AG10803 (cell line): ENCODE results near the gene RSPH4A.

Experiments used
- DNase-seq: peaks from one replicate; pipeline ENCODE4 v3.0.0; 2010; ENCODE audit warnings: low read depth
- H3K4me3 ChIP-seq: 2 replicates; pipeline ENCODE4 v1.5.1; 2011; ENCODE audit warnings: mild to moderate bottlenecking, low read length, control low read depth
- TF ChIP-seq, protein P1 (sequence below): conservative IDR thresholded peaks from 2 replicates; pipeline ENCODE4 v1.5.1; 2011; ENCODE audit warnings: mild to moderate bottlenecking, low read length, control low read depth, inconsistent platforms

The RSPH4A gene

DNA sequence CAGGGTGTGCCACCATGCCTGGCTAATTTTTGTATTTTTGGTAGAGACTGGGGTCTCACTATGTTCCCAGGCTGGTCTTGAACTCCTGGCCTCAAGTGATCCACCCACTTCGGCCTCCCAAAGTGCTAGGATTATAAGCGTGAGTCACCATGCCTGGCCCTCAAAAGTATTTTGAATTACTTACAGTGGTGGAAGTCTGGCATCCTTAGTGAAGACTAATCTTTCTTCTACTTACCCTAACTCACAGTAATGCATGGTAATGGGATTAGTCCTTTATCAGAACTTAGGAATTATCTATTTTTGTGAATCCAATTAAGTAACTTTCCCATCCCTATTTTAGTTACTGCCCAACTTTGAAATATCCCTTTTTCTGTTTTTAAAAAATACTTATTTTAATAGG, 41.1 kb upstream of the RSPH4A start:
- H3K4me3 ChIP-seq: no peak overlapping the region
- TF ChIP-seq, protein P1, sequence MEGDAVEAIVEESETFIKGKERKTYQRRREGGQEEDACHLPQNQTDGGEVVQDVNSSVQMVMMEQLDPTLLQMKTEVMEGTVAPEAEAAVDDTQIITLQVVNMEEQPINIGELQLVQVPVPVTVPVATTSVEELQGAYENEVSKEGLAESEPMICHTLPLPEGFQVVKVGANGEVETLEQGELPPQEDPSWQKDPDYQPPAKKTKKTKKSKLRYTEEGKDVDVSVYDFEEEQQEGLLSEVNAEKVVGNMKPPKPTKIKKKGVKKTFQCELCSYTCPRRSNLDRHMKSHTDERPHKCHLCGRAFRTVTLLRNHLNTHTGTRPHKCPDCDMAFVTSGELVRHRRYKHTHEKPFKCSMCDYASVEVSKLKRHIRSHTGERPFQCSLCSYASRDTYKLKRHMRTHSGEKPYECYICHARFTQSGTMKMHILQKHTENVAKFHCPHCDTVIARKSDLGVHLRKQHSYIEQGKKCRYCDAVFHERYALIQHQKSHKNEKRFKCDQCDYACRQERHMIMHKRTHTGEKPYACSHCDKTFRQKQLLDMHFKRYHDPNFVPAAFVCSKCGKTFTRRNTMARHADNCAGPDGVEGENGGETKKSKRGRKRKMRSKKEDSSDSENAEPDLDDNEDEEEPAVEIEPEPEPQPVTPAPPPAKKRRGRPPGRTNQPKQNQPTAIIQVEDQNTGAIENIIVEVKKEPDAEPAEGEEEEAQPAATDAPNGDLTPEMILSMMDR: no peak

DNA sequence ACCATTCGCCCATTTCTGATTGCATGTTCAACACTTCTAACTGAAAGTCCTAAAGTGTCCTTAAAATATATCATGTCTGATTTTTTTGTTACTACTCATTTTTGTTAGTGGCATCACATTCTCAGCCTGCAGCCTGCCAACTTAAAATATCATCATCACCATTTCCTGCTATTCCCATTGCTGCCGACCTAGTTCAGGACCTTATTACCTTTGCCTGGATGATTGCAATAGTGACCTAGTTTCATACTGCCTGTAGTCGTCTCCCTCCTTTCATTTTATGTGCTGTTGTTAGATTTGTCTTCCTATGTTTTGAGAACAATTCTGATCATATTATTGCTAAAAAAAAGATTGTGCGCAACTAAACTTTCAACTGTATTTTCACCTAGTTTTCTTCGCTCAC, 38.8 kb upstream of the RSPH4A start:
- TF ChIP-seq, protein P1: no peak
- no peak for DNase-seq
- H3K4me3 ChIP-seq: no peak overlapping the region

More for the DNA sequence above, 41.1 kb upstream of the RSPH4A start:
- DNase-seq: no peak

DNA sequence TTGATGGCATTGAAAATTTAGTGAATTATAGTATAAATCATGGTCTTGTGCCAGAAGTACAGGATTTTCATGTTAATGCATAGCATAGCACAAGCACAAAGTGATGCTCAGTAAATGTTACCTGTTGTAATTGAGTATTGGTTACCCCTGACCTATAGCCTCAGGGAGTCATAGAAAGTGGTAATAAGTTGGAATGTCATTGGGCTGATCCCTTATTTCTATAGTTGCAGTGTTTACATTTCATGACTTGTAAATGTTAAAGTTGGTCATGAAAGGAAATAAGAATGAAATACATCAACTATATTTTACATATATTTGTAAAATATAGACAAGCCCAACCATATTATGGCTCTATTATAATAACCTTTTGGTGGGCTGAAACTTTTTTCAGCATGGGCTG, 37.9 kb upstream of the RSPH4A start:
- no peak overlapping the region for H3K4me3 ChIP-seq
- TF ChIP-seq, protein P1: no peak
- DNase-seq: no peak

DNA sequence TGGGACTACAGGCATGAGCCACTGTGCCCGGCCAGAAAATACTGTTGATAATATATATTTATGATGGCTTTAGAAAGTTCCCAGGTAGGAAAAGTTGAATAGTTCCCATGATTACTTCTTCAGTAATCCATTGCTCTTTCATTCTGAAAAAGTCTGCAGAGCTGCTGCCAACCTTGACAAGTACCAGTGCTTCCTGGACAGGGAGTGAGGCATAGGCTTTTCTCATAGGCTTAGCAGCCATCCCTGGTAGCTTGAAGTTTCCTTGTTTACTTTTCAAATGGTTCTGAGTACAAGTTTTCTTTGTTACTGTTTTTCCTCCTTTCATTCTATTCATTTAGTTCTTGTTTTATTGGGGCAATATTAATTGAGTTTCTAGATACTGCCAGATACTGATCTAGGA, 37.1 kb upstream of the RSPH4A start:
- no peak overlapping the region for H3K4me3 ChIP-seq
- TF ChIP-seq, protein P1: no peak
- no peak for DNase-seq

DNA sequence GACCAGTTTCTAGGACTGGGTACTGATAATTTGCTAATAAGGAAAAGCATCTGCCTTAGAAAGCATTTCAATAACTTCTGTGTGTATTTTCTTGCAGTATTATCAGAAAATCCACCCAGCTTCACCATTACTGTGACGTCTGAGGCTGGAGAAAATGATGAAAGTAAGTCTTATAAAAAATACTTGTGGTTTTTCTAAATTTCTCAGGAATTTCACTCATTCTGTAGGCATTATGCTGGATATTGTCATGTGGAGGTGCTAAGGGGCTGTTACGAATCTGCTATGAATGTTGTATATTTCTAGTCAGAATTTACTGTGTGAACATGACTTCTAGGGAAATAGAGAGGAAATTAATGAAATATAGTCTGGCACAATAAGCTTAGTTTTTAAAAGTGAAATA, 36.1 kb upstream of the RSPH4A start:
- H3K4me3 ChIP-seq: no peak overlapping the region
- TF ChIP-seq, protein P1: no peak

DNA sequence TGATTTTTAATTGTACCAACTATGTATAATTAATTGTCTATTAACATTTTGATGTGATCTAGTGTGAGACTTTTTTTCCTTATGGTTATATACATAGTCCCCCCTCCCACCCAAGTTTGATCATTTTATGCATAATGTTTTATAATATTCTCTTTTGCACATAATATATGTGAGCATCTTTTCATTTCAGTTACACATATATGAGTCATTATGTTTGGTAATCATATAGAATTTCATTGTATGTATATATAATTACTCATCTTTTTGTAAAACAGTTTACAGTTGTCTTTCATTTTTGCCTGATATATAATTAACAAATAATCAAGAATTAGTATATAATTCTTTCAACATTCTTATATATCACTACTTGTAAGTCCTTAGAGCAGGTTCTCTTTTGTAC, 30.0 kb upstream of the RSPH4A start:
- H3K4me3 ChIP-seq: no peak overlapping the region
- TF ChIP-seq, protein P1: no peak
- no peak for DNase-seq

More for the DNA sequence above, 36.1 kb upstream of the RSPH4A start:
- peak; percentile 75 for DNase-seq

DNA sequence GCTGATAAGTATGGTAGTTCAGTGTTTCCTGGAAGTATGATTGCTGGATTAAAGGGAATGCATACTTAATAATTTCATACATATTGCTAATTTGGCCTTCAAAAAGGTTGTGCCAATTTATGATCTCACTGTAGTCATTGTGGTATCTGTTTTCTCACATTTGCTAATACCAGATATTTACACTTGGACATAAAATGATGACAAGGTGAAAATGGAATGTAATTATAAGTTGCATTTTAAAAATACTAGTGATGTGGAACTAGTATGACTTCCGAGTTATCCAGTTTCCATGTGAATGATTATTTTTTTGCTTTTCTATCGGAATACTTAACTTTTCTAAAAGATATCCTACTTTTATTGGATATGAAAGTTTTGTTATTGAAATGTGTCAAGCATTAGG, 29.5 kb upstream of the RSPH4A start:
- no peak for DNase-seq
- no peak overlapping the region for H3K4me3 ChIP-seq
- TF ChIP-seq, protein P1: no peak
